ENCODE data around the gene UGT1A8.

The UGT1A8 gene

DNA sequence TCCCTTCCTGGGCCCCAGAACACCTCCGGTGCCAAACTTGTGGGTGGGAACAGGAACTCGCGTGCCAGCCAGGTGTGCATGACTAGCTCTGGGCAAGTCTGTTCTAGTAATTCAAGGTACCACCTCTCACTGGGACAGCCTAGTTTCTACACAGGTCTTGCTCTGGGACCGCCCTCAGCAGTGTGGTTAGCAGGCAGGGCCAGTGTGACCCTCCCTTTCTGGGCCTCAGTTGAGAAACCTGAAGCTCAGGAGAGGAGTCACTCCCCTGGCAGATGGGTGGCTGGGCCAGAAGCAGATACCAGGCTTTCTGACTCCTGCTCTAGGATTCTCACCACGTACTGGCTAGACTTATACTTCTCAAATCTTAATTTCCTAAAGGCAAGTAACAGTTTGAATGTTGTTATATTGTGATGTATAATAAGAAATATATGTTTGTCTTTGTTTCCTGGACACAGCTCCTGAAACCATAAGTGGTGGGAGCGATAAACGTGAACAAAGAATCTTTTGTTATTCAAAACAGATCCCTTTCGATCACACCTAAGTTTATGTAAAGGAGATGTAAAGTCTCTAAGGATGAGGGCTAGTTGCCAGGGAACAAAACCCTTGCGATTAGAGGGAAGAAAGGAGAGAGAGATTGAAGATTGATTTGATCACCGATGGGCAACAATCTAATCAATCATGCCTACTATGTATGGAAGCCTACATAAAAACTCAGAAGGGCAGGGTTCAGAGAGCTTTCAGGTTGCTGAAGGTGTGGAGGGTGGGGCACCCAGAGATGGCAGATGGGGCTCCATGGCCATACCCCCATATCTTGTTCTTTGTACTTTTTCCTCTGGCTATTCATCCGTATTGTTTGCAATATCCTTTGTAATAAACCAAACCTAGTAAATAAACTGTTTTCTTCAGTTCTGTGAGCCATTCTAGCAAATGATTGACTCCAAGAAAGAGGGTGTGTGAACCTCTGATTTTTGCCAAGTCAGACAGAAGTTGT lies 74.3 kb downstream of the UGT1A8 start:
- Histone ChIP-seq H3K9ac (ENCODE audit: low read depth, low read length, poor library complexity, severe bottlenecking) (no peak overlapping the region), H4K20me1 (ENCODE audit: insufficient read depth, low read length, poor library complexity, severe bottlenecking) (no peaks in the 10 kb centered on the region), H3K4me2 (ENCODE audit: low read depth, low read length, poor library complexity, severe bottlenecking) (no peak overlapping the region), H3K9me3 (ENCODE audit: insufficient read depth, low read depth, low read length) (no peaks in the 10 kb centered on the region), H2AFZ (ENCODE audit: low read length) (no peak overlapping the region), H3F3A (ENCODE audit: low read depth) (no peaks in the 10 kb centered on the region), H3K36me3 (ENCODE audit: insufficient read depth, low read length) (no peaks in the 10 kb centered on the region), H3K4me1 (ENCODE audit: insufficient read depth, low read length, poor library complexity, severe bottlenecking) (no peaks in the 10 kb centered on the region), H3K9me2 (replicated peaks; ENCODE audit: low read depth, low read length) (no peaks in the 10 kb centered on the region), H3K27me3 (ENCODE audit: insufficient read depth, low read length, poor library complexity, severe bottlenecking) (no peaks in the 10 kb centered on the region), H3K79me2 (ENCODE audit: insufficient read depth, low read length) (no peaks in the 10 kb centered on the region), H3K4me3 (ENCODE audit: low read length, poor library complexity, severe bottlenecking) (no peak overlapping the region)
- no peak for TF ChIP-seq EZH2phosphoT487 (IDR thresholded peaks at IDR 0.05; ENCODE audit: borderline replicate concordance)
- TF ChIP-seq, protein P1, sequence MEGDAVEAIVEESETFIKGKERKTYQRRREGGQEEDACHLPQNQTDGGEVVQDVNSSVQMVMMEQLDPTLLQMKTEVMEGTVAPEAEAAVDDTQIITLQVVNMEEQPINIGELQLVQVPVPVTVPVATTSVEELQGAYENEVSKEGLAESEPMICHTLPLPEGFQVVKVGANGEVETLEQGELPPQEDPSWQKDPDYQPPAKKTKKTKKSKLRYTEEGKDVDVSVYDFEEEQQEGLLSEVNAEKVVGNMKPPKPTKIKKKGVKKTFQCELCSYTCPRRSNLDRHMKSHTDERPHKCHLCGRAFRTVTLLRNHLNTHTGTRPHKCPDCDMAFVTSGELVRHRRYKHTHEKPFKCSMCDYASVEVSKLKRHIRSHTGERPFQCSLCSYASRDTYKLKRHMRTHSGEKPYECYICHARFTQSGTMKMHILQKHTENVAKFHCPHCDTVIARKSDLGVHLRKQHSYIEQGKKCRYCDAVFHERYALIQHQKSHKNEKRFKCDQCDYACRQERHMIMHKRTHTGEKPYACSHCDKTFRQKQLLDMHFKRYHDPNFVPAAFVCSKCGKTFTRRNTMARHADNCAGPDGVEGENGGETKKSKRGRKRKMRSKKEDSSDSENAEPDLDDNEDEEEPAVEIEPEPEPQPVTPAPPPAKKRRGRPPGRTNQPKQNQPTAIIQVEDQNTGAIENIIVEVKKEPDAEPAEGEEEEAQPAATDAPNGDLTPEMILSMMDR (conservative IDR thresholded peaks at IDR 0.05; ENCODE audit: low read length): no peak

DNA sequence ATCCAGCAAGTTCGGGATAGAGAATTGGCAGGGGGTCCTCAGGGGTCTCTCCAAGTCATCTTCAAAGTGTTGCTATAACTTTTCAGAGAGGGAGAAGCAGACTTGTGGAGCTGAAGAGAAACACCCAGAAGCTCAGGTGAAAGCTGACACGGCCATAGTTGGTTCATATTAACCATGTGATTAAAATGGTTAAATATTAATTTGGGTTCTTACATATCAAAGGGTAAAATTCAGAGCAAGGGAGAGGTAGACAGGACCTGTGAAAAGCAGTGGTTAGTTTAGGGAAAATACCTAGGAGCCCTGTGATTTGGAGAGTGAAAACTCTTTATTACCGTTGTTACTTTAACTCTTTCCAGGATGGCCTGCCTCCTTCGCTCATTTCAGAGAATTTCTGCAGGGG lies 75.2 kb downstream of the UGT1A8 start, which contains the start of gene UGT1A6:
Gene UGT1A6, plus strand, starts transcription at position 243 of the 400 bp plus-strand sequence. Its CDS starts 115 bp downstream, at position 358.
- H3F3A ChIP-seq (ENCODE audit: low read depth): no peaks in the 10 kb centered on the region
- H2AFZ ChIP-seq (ENCODE audit: low read length): no peak within 1 kb of the TSS
- no peak within 1 kb of the TSS for H3K9ac ChIP-seq (ENCODE audit: low read depth, low read length, poor library complexity, severe bottlenecking)
- no peaks in the 10 kb centered on the region for H3K36me3 ChIP-seq (ENCODE audit: insufficient read depth, low read length)
- TF ChIP-seq EZH2phosphoT487 (IDR thresholded peaks at IDR 0.05; ENCODE audit: borderline replicate concordance): no peak
- TF ChIP-seq, protein P1 (conservative IDR thresholded peaks at IDR 0.05; ENCODE audit: low read length): no peak
- H3K4me1 ChIP-seq (ENCODE audit: insufficient read depth, low read length, poor library complexity, severe bottlenecking): no peaks in the 10 kb centered on the region
- H3K4me2 ChIP-seq (ENCODE audit: low read depth, low read length, poor library complexity, severe bottlenecking): no peak within 1 kb of the TSS
- H3K27me3 ChIP-seq (ENCODE audit: insufficient read depth, low read length, poor library complexity, severe bottlenecking): no peaks in the 10 kb centered on the region
- H3K79me2 ChIP-seq (ENCODE audit: insufficient read depth, low read length): no peaks in the 10 kb centered on the region
- no peaks in the 10 kb centered on the region for H3K9me3 ChIP-seq (ENCODE audit: insufficient read depth, low read depth, low read length)
- no peak within 1 kb of the TSS for H3K4me3 ChIP-seq (ENCODE audit: low read length, poor library complexity, severe bottlenecking)
- no peaks in the 10 kb centered on the region for H4K20me1 ChIP-seq (ENCODE audit: insufficient read depth, low read length, poor library complexity, severe bottlenecking)
- no peaks in the 10 kb centered on the region for H3K9me2 ChIP-seq (replicated peaks; ENCODE audit: low read depth, low read length)

- Histone ChIP-seq H3K9ac (ENCODE audit: low read depth, low read length, poor library complexity, severe bottlenecking) (no peak overlapping the region), H4K20me1 (ENCODE audit: insufficient read depth, low read length, poor library complexity, severe bottlenecking) (no peaks in the 10 kb centered on the region), H3K9me2 (replicated peaks; ENCODE audit: low read depth, low read length) (no peaks in the 10 kb centered on the region), H3K4me1 (ENCODE audit: insufficient read depth, low read length, poor library complexity, severe bottlenecking) (no peaks in the 10 kb centered on the region), H2AFZ (ENCODE audit: low read length) (no peak overlapping the region), H3K27me3 (ENCODE audit: insufficient read depth, low read length, poor library complexity, severe bottlenecking) (no peaks in the 10 kb centered on the region), H3K4me3 (ENCODE audit: low read length, poor library complexity, severe bottlenecking) (no peak overlapping the region), H3F3A (ENCODE audit: low read depth) (no peaks in the 10 kb centered on the region), H3K79me2 (ENCODE audit: insufficient read depth, low read length) (no peaks in the 10 kb centered on the region), H3K36me3 (ENCODE audit: insufficient read depth, low read length) (no peaks in the 10 kb centered on the region), H3K9me3 (ENCODE audit: insufficient read depth, low read depth, low read length) (no peaks in the 10 kb centered on the region), H3K4me2 (ENCODE audit: low read depth, low read length, poor library complexity, severe bottlenecking) (no peak overlapping the region)
- TF ChIP-seq, protein P1 (conservative IDR thresholded peaks at IDR 0.05; ENCODE audit: low read length): no peak
- no peak for TF ChIP-seq EZH2phosphoT487 (IDR thresholded peaks at IDR 0.05; ENCODE audit: borderline replicate concordance)
Observed at GRCh38 chr2:233693963-233694362, 76.5 kb downstream of the UGT1A8 start.
